ENCODE measurements around the gene TRAFD1.

Gene TRAFD1

DNA sequence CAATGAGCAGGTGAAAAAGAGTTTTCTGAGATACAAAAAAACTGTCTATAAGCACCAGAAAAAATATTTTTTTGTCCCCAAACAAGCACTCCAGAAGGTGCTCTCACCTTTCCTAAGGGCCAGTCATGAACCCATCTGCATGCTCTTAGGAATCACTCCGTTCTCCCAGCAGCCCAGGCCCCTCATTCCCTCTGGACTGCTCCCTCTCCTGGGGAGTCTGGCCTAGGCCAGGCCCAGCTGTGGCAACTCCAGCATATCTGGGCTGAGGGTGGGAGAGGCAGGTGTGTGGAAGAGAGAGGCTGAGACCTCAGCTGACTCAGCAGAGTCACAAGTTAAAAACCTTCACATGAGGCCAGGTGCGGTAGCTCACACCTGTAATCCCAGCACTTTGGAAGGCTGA lies 54.6 kb downstream of the TRAFD1 start:
- no peak for DNase-seq

DNA sequence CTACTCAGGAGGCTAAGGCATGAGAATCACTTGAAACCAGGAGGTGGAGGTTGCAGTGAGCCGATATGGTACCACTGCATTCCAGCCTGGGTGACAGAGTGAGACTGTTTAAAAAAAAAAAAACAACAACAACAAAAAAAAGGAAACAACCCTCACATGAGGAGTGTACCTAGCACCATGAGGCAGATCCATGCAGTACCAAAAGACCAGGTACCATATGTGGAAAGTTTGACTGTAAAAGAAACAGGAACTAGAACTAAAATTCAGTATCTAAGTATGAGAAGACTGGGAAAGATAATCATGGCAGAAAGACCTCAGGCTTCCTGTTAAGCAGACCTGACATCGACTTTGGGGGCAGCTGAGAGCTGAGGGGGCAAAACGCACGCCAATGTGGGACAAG lies 55.1 kb downstream of the TRAFD1 start:
- DNase-seq = no peak

DNA sequence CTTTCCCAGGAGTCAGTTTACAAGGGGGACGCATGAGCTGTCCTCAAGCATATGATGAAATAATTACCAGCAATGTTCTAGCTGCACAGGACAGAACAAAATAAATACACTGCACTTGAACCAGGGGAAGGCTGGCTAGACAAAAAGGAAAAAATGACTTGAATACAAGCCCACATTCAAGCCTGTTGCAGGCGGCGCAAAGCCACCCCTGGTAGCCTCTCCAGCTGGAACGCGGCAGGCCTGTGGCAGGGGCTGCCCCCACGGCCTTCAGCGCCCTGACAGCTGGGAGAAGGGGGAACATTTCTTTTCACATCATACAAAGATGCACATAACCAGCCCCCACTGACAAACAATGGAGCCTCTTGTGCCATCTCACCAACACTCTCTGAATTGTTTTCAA lies 57.1 kb downstream of the TRAFD1 start:
- no peak for DNase-seq

DNA sequence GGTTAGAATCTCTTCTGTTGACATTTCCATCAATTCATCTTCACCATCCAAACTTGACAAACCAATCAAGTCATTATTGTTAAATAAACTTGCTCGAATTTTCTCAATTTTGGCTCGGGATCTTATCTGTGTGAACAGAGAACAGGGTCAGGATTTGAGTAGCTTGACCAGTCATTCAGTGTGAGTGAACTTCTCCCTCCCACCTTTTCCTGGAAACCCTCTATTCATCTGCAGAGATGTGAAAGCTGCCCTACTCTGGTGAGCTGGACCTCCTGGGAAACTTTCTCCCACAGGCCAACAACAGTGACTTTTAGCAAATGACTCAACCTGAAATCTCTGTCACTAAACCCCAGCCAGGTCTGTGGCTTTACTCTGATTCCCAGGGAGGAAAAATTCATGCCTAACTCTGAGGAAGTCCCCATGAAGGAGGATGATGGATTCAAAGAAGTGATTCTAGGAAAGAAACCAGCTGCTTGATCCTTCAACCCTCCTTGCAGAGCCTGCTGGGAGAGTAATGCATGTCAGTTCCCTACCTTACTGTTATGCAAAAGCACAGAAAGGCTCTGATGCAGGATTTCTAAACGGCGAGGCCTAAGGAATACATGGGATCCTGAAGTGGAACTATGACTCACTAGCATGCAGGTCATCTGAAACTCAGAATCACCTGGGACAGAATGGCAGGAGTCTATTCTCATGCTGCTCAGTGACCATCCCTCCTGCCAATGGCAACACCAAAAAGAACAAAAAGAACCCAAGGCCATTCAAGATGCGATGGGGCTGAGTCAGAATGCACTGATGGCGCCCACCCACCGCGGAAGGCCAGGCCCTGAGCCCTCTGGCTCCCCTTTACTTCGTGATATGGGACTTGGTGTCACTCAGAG lies 58.0 kb downstream of the TRAFD1 start:
- DNase-seq = no peak

DNA sequence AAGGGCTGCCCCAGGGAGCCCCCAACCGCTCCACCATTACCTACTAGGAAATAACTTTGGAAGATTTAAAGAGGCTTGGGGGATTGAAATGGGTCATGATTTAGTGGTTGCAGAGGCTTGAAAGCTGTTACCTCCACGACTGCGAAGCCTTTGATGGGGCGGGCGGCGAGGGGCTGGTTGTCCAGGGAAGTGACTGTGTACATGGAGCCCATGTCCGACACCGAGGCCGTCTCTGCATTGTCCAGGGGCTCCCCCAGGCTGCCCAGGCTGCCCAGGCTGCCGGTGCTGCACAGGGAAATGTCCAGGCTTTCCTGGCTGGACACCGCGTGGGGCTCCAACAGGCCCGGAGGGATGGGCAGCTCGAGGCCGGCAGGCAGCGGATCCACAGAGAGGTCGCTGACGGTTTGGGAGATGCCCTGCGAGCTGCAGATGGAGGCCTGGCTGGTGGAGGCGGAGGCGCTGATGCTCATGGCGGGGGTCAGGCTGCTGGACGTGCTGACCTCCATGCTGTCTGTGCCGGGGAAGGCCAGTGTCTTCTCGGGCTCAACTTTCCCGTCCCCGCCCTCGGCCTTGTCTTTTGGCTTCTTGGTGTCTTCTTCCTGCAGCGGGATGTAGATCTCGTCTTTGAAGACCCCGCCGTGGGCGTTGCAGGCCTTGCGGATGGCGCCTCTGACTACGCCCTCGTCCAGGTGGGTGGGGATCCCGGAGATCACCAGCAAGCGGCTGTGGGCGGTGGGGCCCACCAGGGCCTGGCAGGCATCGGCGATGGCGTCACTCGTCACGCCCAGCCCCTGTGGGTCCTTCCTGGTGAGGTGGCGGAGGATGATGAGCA lies 58.9 kb downstream of the TRAFD1 start:
- DNase-seq = no peak

DNA sequence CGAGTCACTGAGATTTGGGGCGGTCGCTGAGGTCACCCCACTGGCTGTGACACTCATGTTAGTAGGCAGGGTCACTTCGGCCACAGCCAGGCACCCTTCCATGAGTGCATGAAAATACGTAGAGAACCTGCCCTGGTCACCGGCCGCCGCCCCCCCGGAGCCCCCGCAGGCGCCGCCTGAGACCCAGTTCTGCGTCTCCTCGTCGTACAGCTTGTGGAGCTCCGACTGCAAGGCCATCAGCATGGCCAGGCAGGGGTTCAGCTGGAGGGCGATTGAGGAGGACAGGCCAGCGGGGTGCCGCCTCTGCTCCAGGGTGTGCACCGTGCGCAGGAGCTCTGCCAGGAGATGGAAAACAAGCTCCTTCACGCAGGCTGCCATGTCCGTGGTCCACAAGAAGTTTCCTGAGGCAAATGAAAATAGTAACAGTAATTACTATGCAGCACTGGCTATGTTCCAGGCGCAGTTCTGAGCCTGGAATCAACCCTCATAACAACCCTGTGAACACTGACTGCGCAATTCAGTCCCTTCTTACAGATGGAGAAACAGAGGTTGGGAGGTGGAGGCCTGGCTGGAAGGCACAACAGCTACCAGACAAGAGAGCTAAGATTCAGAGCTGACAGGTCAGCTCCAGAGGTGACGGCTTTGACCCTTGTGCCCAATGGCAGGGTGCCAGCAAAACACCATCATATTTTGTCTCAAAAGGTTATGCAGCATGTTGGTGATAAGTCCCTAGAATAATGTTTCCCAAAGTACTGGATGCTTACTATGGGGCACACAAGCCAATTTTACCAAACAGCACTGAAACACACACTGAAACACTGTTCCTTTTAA lies 59.9 kb downstream of the TRAFD1 start:
- DNase-seq = no peak

DNA sequence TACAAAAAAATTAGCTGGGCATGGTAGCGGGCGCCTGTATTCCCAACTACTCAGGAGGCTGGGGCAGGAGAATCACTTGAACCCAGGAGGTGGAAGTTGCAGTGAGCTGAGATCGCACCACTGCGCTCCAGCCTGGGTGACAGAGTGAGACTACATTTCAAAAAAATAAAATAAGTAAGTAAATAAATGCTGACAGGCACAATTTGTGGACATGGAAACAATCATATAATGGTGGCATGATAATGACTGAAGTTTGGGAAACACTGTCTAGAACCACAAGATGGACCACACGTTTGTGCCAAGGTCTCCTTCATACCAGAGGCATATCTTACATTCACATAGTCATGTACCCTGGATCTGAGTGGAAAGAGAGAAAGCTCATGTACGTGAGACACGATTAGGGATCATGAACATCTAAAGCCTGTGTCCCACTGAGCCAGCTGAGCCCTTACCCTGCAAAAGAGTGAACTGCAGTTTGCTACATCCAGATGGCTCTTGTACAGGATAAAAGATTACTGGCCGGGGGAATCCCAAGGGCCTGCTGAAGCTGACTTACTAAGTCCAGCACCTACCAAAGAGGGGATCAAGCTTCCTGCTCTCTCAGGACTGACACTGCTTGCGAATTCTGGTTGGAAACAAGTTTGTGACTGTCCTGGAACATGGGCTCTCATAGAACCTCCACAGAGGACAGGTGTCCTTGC lies 62.9 kb downstream of the TRAFD1 start:
- DNase-seq = no peak

DNA sequence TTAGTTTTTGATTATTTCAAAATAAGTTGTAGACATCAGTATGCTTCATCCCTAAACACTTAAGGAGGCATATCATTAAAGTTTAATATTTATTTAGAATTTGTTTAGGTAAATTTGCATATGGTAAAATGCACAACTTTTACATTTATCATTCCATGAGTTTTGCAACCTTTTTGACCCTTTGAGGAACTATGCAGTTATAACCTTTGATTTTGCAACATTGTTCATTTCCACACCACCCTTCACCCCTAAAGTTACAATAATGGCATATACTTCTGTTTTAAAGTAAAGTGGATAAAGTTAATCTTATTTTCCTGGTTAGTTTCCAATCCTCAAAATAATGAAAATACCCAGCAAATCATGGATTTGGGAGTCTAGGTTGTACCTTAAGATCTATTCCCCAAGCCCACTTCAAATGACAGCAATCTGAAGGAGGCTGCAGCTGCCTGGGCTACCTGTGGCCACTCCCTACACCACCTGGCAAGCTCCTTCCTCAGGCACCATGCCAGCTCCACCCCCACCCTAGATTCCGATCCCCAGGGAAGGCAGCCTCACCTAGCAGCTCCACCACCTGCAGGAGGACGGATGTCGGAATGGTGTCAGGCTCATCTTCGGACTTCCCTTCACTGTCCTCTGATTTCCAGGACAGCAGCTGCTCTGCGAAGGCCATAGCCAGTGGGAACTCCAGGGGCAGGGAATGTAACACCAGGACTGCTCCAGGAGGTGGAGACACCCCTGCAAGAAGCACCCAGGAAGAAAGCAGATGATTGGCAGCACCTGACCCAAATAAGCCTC lies 65.1 kb downstream of the TRAFD1 start:
- no peak for DNase-seq

DNA sequence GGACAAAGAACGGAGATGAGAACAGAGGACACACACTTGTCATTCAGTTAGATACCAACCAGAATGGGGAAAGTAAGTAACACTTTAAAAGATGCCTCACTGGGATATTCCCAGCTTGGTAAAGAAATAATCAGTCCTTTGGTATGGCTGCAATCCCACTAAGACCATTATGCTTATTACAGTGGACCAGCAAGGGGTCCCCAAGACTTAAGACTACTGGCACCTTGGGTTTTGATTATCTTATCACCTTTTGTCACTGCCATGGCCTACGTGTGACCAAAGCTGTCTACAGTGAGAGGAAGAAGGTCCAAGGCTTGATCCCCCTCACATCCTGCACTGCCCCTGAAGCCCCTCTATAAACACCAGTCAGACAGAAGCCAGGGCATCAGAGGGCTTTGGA lies 65.8 kb downstream of the TRAFD1 start:
- no peak for DNase-seq

DNA sequence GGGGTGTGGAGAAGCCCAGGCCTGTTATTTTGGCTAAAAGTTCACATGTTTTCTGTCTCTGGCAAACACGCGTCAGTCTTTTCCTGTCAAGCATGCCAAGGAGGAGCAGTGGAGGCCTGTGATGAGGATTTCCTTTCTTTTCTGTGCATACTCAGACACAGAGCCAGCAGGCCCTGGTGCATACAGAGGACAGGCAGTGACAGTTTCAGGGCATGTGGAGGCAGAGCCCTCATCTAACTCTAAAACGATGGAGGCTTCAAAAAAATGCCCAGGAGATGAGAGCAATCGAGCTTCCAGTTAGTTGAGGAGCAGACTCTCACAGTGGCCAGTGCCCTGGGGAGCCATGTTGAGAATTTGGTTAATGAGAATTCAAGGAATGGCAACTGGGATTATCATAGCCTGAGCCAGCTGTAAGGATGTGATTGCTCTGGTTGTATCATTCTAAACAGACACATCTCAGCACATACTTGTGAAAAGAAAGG lies 66.5 kb downstream of the TRAFD1 start:
- no peak for DNase-seq

DNA sequence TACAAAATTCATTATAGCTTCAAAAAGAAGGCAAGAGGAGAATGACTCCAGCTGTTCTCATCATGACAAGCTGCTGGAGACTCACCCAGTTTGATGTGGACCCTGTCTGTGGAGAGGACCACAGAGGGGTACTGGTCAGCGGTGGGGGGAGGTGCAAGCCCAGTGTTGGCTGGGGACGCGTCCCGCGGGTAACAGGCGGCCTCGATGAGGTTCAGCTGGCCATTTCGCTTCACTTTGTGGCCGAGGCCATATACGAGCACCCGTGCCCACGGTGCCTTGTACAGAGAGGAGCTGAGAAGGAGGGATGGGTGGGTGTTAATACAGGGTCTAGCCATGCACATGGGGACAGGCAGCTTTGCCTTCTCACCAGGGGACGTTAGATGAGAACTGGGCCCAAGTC lies 67.1 kb downstream of the TRAFD1 start:
- DNase-seq = no peak

DNA sequence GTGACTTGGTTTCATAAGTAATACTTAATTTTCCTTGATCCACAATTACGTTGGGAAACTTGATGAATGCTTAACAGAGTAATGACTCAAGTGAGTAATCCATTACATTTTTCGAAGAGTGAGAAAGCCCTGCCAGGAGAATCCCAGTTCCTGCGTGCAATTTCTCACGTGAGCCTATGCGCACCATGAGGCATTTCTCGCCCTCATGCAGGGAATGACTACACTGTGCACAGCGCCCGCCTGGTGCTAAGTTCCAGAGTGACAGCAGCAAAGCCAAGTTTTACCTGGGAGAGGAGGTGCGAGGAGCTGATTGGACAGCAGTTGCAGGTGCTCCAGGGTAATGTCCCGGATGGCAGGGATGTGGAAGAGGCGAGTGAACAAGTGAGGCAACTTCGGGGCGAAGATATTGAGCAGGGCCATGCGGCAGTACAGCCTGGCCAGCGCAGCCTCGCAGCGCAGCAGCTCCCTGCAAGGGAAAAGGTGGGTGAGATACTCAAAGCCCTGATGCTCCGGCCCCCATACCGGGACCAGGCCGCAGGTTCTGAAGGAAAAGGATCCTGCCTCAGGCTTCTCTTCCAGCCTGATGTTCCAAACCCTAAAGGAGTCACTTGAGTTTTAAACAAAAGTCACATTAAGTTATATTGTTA lies 69.4 kb downstream of the TRAFD1 start:
- no peak for DNase-seq

DNA sequence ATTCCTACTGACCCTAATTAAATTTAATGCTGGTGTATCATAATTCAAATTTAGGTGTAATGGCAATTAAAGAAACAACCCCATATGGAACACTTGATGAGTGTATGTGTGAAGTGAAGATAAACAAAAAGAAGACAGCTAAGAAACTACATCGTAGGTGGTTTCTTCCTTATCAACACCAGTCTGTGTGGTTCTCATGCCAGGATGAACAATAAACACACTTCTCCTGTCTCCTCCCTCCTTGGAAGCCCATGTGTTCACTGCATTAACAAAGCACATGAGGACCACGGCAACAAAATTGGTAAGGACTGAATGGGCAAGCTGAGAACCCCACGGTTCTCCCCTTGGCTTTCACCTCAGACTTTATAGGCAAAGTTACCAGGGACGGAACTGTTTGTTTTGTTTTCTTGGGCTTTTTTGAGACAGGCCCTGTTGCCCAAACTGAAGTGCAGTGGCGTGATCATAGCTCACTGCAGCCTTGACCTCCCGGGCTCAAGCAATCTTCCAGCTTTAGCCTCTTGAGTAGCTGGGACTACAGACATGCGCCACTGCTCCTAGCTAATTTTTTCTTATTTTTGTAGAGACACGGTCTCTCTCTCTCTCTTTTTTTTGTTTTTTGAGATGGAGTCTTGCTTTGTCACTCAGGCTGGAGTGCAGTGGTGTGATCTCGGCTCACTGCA lies 71.0 kb downstream of the TRAFD1 start:
- DNase-seq = no peak

DNA sequence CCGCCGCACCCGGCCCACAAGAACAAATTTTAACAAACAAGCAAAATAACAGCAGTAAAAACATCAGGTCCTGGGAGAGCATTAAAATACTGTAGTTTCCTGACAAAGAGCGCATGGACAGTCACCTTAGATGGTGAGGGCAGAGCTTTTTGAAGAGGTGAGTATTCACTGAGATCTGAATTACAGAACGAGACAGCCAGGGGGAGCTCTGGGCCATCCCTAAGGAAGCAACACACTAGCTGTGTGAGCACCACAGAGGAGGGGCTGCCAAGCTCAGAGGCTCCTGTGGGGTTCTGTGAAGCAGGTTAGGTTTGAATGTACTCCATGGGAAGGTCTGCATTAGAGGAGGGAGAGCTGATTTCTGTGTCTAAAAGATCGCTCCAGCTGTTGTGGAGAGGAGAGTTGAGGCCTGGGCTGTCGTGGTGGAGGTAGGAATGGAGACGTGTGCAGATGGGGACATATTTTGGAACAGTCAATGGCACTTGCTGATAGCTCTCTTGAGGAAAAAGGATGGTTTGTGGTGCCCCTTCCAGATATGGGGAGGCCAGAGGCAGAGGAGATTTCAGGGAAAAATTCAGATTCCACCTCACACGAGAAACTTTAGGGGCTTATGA lies 72.9 kb downstream of the TRAFD1 start:
- peak; percentile 23 to 37 for DNase-seq

DNA sequence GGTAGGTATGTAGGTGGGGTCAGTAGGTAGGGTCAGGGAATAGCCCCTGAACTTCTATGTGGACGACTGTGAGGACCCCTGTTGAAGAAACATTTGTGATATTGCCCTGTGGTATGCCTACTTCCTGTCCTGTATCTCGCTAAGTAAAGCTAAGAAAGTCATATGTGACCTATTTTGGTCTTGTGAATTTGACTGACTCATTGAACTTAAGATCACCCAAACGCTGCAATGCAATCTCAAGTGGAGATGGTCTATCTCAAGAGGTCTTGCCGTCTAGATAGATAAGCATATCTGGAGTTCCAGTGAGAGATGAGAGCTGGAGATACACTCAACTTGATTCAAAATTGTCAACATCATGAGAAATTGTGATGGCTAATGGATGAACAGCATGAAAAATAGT lies 73.8 kb downstream of the TRAFD1 start:
- DNase-seq = no peak
